ENCODE data around the gene NDUFB6.

Gene NDUFB6

DNA sequence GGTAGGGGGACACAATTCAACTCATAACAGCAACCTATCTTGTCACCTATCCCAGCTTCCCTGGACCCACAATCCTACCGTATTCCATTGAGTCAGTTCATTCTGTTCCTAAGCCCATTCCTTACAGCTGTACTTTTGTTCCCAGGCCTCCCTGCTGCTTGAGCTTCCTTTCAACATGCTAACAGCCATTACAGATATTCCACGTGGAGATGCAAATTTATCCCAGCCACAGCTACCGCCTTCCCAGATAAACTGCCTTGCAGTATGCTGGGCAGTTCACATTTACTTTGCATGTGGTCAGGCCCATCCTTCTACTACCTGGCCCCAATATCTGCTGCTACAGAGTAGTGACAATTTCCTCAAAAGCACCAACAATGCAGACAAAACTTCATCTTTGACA, 70.0 kb downstream of the NDUFB6 start:
- ATAC-seq: no peak
- TF ChIP-seq ZC3H10 (CRISPR knock-in tag; IDR thresholded peaks at IDR 0.05): no peak
- TF ChIP-seq ZNF70 (CRISPR knock-in tag; IDR thresholded peaks at IDR 0.05): no peak
- no peak for TF ChIP-seq ZFP30 (CRISPR knock-in tag; IDR thresholded peaks at IDR 0.05)
- no peak for TF ChIP-seq ZNF565 (CRISPR knock-in tag; conservative IDR thresholded peaks at IDR 0.05; ENCODE audit: low read depth)
- TF ChIP-seq TCF4 (CRISPR knock-in tag; IDR thresholded peaks at IDR 0.05; ENCODE audit: borderline replicate concordance): no peak
- TF ChIP-seq BACH2 (CRISPR knock-in tag; IDR thresholded peaks at IDR 0.05; ENCODE audit: borderline replicate concordance): no peak
- no peak for TF ChIP-seq GLIS3 (CRISPR knock-in tag; IDR thresholded peaks at IDR 0.05)
- TF ChIP-seq, protein P1, sequence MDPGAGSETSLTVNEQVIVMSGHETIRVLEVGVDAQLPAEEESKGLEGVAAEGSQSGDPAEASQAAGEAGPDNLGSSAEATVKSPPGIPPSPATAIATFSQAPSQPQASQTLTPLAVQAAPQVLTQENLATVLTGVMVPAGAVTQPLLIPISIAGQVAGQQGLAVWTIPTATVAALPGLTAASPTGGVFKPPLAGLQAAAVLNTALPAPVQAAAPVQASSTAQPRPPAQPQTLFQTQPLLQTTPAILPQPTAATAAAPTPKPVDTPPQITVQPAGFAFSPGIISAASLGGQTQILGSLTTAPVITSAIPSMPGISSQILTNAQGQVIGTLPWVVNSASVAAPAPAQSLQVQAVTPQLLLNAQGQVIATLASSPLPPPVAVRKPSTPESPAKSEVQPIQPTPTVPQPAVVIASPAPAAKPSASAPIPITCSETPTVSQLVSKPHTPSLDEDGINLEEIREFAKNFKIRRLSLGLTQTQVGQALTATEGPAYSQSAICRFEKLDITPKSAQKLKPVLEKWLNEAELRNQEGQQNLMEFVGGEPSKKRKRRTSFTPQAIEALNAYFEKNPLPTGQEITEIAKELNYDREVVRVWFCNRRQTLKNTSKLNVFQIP (CRISPR knock-in tag; IDR thresholded peaks at IDR 0.05; ENCODE audit: borderline replicate concordance, low read depth): no peak
- TF ChIP-seq RARB (CRISPR knock-in tag; IDR thresholded peaks at IDR 0.05): no peak
- TF ChIP-seq, protein P2, sequence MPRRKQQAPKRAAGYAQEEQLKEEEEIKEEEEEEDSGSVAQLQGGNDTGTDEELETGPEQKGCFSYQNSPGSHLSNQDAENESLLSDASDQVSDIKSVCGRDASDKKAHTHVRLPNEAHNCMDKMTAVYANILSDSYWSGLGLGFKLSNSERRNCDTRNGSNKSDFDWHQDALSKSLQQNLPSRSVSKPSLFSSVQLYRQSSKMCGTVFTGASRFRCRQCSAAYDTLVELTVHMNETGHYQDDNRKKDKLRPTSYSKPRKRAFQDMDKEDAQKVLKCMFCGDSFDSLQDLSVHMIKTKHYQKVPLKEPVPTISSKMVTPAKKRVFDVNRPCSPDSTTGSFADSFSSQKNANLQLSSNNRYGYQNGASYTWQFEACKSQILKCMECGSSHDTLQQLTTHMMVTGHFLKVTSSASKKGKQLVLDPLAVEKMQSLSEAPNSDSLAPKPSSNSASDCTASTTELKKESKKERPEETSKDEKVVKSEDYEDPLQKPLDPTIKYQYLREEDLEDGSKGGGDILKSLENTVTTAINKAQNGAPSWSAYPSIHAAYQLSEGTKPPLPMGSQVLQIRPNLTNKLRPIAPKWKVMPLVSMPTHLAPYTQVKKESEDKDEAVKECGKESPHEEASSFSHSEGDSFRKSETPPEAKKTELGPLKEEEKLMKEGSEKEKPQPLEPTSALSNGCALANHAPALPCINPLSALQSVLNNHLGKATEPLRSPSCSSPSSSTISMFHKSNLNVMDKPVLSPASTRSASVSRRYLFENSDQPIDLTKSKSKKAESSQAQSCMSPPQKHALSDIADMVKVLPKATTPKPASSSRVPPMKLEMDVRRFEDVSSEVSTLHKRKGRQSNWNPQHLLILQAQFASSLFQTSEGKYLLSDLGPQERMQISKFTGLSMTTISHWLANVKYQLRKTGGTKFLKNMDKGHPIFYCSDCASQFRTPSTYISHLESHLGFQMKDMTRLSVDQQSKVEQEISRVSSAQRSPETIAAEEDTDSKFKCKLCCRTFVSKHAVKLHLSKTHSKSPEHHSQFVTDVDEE (CRISPR knock-in tag; IDR thresholded peaks at IDR 0.05): no peak
- TF ChIP-seq TOX (CRISPR knock-in tag; IDR thresholded peaks at IDR 0.05; ENCODE audit: borderline replicate concordance): no peak
- no peak for TF ChIP-seq ZNF8 (CRISPR knock-in tag; IDR thresholded peaks at IDR 0.05)
- TF ChIP-seq PPARA (CRISPR knock-in tag; IDR thresholded peaks at IDR 0.05; ENCODE audit: borderline replicate concordance): no peak
- TF ChIP-seq, protein P3, sequence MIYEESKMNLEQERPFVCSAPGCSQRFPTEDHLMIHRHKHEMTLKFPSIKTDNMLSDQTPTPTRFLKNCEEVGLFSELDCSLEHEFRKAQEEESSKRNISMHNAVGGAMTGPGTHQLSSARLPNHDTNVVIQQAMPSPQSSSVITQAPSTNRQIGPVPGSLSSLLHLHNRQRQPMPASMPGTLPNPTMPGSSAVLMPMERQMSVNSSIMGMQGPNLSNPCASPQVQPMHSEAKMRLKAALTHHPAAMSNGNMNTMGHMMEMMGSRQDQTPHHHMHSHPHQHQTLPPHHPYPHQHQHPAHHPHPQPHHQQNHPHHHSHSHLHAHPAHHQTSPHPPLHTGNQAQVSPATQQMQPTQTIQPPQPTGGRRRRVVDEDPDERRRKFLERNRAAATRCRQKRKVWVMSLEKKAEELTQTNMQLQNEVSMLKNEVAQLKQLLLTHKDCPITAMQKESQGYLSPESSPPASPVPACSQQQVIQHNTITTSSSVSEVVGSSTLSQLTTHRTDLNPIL (CRISPR knock-in tag; IDR thresholded peaks at IDR 0.05; ENCODE audit: low read depth): no peak
- no peak for TF ChIP-seq ARNTL (CRISPR knock-in tag; IDR thresholded peaks at IDR 0.05; ENCODE audit: borderline replicate concordance, low read depth)
- TF ChIP-seq SNAI2 (CRISPR knock-in tag; IDR thresholded peaks at IDR 0.05): no peak

Data from SK-N-SH treated with all-trans-retinoic acid at 6 μM for 48 hours (cell line).